ENCODE results near the gene OR2S2. TPM values are rescaled to one million over a fixed set of nuclear protein-coding genes. Genes with fewer than 3 reads are reported as not detected.

OR2S2 gene
- total and polyA plus RNA-seq, 2 donors (not counting 1 experiment from before 2014, with no cell fraction given) = not detected

DNA sequence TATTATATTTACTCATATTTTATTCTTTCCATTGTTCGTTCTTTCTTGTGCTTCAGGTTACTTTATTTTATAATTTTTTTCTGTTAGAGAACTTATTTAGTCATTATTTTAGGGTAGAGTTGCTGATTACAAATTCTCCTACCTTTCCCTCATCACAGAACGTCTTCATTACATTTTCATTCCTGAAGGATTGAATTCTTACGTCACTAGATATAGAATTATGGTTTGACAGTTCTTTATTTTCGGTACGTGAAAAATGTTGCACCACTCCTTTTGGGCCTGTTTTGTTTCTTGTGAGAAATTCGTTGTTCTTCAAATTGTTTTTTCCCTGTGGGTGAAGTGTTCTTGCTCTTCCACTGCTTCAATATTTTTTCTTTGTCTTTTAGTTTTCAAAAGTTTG lies 20.8 kb upstream of the OR2S2 start:
- H3K36me3 ChIP-seq (replicated peaks in 1 of 2; ENCODE audit: control extremely low read depth in 1 of 2, control insufficient read depth in 1 of 2, extremely low read depth in 1 of 2, insufficient read depth in 2 of 2, low read length in 1 of 2) = no peaks in the 10 kb centered on the region
- H3K9me3 ChIP-seq (ENCODE audit: control extremely low read depth in 1 of 3, control insufficient read depth in 2 of 3, insufficient read depth in 1 of 3, low read length in 2 of 3) = peaks cover 2 to 17% (median 10%) of the 10 kb centered on the region in 3 donors
- TF ChIP-seq, protein P1, sequence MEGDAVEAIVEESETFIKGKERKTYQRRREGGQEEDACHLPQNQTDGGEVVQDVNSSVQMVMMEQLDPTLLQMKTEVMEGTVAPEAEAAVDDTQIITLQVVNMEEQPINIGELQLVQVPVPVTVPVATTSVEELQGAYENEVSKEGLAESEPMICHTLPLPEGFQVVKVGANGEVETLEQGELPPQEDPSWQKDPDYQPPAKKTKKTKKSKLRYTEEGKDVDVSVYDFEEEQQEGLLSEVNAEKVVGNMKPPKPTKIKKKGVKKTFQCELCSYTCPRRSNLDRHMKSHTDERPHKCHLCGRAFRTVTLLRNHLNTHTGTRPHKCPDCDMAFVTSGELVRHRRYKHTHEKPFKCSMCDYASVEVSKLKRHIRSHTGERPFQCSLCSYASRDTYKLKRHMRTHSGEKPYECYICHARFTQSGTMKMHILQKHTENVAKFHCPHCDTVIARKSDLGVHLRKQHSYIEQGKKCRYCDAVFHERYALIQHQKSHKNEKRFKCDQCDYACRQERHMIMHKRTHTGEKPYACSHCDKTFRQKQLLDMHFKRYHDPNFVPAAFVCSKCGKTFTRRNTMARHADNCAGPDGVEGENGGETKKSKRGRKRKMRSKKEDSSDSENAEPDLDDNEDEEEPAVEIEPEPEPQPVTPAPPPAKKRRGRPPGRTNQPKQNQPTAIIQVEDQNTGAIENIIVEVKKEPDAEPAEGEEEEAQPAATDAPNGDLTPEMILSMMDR (IDR thresholded peaks at IDR 0.05) = no peak
- H3K9me3 Mint-ChIP-seq (ENCODE audit: insufficient read depth) = peaks cover 9% of the 10 kb centered on the region
- WGBS (ENCODE audit: insufficient coverage) = no CpG with 5 or more reads among the region's 6 CpGs
- H3K4me3 Mint-ChIP-seq = no peak overlapping the region
- H3K27ac Mint-ChIP-seq = no peak overlapping the region
- no peak overlapping the region for H2AFZ ChIP-seq (ENCODE audit: insufficient read depth, low read depth, low read length, poor library complexity, severe bottlenecking)
- H3K79me2 ChIP-seq (ENCODE audit: control insufficient read depth, insufficient read depth, low read length) = no peaks in the 10 kb centered on the region
- H3K27me3 Mint-ChIP-seq = peaks cover 54% of the 10 kb centered on the region
- H3K27me3 ChIP-seq (replicated peaks in 1 of 4; ENCODE audit: control extremely low read depth in 1 of 4, control insufficient read depth in 3 of 4, insufficient read depth in 4 of 4, low read length in 3 of 4) = peaks cover 0 to 19% (median 9%) of the 10 kb centered on the region in 4 experiments
- DNase-seq (no peak), ATAC-seq (ENCODE audit: low read depth) (no peak)
- intact Hi-C loops (cut with micrococcal nuclease) = no loop called here
- peaks cover 7% of the 10 kb centered on the region for H3K4me1 Mint-ChIP-seq
- no peaks in the 10 kb centered on the region for H4K20me1 ChIP-seq (ENCODE audit: control insufficient read depth, insufficient read depth, low read length, poor library complexity, severe bottlenecking)
- POLR2A ChIA-PET = no interaction called here
- H3K4me2 ChIP-seq (replicated peaks; ENCODE audit: low read depth, low read length, poor library complexity, severe bottlenecking) = no peak overlapping the region
- CTCF ChIA-PET = no interaction called here
- H3K4me3 ChIP-seq (ENCODE audit: control extremely low read depth in 1 of 5, extremely low read depth in 1 of 5, insufficient read depth in 1 of 5, low read depth in 2 of 5, low read length in 4 of 5) = no peak overlapping the region
- no peak overlapping the region for H3K9ac ChIP-seq (ENCODE audit: low read length)
- H3K4me1 ChIP-seq (ENCODE audit: control insufficient read depth in 2 of 2, insufficient read depth in 2 of 2, low read length in 2 of 2) = peaks cover 9 to 10% of the 10 kb centered on the region in 2 donors
- no peak overlapping the region for H3K27ac ChIP-seq (ENCODE audit: low read length in 2 of 2)

DNA sequence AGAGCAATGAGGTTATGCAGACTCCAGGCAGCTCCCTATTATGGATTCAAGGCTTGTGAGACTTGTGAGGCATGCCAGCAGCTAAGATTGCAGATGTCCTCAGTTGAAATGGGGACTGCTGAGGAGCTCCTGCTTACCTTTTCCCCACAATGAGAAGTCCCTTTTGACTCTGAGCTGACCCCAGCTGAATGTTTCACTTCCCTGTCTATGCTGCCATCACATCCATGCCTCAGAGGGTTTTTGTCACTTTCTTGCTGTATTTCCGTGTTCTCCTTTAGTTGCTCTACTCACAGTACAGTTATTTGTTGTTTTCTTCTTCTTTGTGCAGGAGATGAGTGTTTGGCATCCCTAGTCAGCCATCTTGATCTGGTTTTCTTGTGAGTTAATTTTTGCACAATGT lies 18.8 kb upstream of the OR2S2 start:
- H3K27ac Mint-ChIP-seq = no peak overlapping the region
- POLR2A ChIA-PET = no interaction called here

More for the DNA sequence above, 18.8 kb upstream of the OR2S2 start:
- TF ChIP-seq, protein P1 (IDR thresholded peaks at IDR 0.05) = no peak
- no peak for TF ChIP-seq EZH2 (IDR thresholded peaks at IDR 0.05; ENCODE audit: borderline replicate concordance, insufficient read depth, low read depth, low read length, poor library complexity, severe bottlenecking)
- Histone ChIP-seq H3K79me2 (ENCODE audit: control insufficient read depth, insufficient read depth, low read length) (no peaks in the 10 kb centered on the region), H3K4me3 (ENCODE audit: control extremely low read depth in 1 of 5, extremely low read depth in 1 of 5, insufficient read depth in 1 of 5, low read depth in 2 of 5, low read length in 4 of 5) (no peak overlapping the region), H3K4me2 (replicated peaks; ENCODE audit: low read depth, low read length, poor library complexity, severe bottlenecking) (peak overlapping the region; percentile 4), H3K27ac (ENCODE audit: low read length in 2 of 2) (no peak overlapping the region), H4K20me1 (ENCODE audit: control insufficient read depth, insufficient read depth, low read length, poor library complexity, severe bottlenecking) (no peaks in the 10 kb centered on the region), H3K9me3 (ENCODE audit: control extremely low read depth in 1 of 3, control insufficient read depth in 2 of 3, insufficient read depth in 1 of 3, low read length in 2 of 3) (peaks cover 5 to 21% (median 10%) of the 10 kb centered on the region in 3 donors), H3K36me3 (replicated peaks in 1 of 2; ENCODE audit: control extremely low read depth in 1 of 2, control insufficient read depth in 1 of 2, extremely low read depth in 1 of 2, insufficient read depth in 2 of 2, low read length in 1 of 2) (no peaks in the 10 kb centered on the region), H3K27me3 (replicated peaks in 1 of 4; ENCODE audit: control extremely low read depth in 1 of 4, control insufficient read depth in 3 of 4, insufficient read depth in 4 of 4, low read length in 3 of 4) (peaks cover 0 to 23% (median 20%) of the 10 kb centered on the region in 4 experiments), H3K9ac (ENCODE audit: low read length) (no peak overlapping the region), H2AFZ (ENCODE audit: insufficient read depth, low read depth, low read length, poor library complexity, severe bottlenecking) (no peak overlapping the region), H3K4me1 (ENCODE audit: control insufficient read depth in 2 of 2, insufficient read depth in 2 of 2, low read length in 2 of 2) (peaks cover 10 to 11% of the 10 kb centered on the region in 2 donors)
- CTCF ChIA-PET = interaction anchor here (0.5 to 2.2 kb wide), 5 partner anchors 17 to 435 kb away, joined by 3 to 8 read pairs (median 4); no protein-coding TSS in a partner anchor
- Mint-ChIP-seq H3K27me3 (peaks cover 64% of the 10 kb centered on the region), H3K4me1 (peaks cover 12% of the 10 kb centered on the region), H3K9me3 (ENCODE audit: insufficient read depth) (peaks cover 9% of the 10 kb centered on the region), H3K4me3 (no peak overlapping the region)
- peak; percentile 61 for ATAC-seq (ENCODE audit: low read depth)
- intact Hi-C loops (cut with micrococcal nuclease) = no loop called here
- no CpG with 5 or more reads among the region's 1 CpG for WGBS (ENCODE audit: insufficient coverage)
- peak; percentile 60 for DNase-seq
